Measurements from ENCODE around the gene OR11G2.
"Not testable (repeated sequence)": the region's sequence is repeated elsewhere in the genome, so short reads cannot be mapped to it uniquely, and the experiment has no call there.

The OR11G2 gene

DNA sequence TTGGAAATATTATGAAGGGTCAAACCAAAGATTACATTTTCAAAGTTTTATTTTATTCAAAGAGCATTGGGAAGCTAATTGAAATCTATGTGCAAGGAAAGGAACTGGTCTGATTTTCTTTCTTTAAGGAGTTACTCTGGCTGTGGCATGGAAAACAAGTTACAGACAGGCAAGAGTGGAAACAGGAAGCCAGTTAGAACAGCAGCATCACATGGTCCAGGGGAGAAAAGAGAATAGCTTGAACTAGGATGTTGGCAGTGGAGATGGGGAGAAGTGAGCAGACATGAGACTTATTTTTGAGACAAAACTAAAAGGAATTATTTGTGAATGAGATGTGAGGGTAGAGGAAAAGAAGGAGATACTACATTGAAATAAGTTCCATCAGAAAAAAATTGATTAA lies 3.4 kb downstream of the OR11G2 start:
- POLR2A ChIA-PET: no interaction called here
- DNase-seq (ENCODE audit: extremely low spot score): no peak

GRCh38 chr14:20195170-20195569 lies 4.5 kb downstream of the OR11G2 start:
- CTCF ChIA-PET; DNase-seq (ENCODE audit: extremely low spot score); POLR2A ChIA-PET: not testable (repeated sequence)

More for the DNA sequence above, 3.4 kb downstream of the OR11G2 start:
- TF ChIP-seq FOXM1 (IDR thresholded peaks at IDR 0.05; ENCODE audit: borderline replicate concordance) (no peak), ZNF384 (IDR thresholded peaks at IDR 0.05) (no peak), HDGF (IDR thresholded peaks at IDR 0.05; ENCODE audit: borderline replicate concordance) (no peak), FOXK2 (IDR thresholded peaks at IDR 0.05) (no peak), ELF4 (IDR thresholded peaks at IDR 0.05) (no peak), BHLHE40 (IDR thresholded peaks at IDR 0.05; ENCODE audit: borderline replicate concordance) (no peak), LEF1 (IDR thresholded peaks at IDR 0.05; ENCODE audit: borderline replicate concordance) (no peak), L3MBTL2 (conservative IDR thresholded peaks at IDR 0.05) (no peak), CTBP1 (IDR thresholded peaks at IDR 0.05; ENCODE audit: borderline replicate concordance) (no peak), FOXA1 (IDR thresholded peaks at IDR 0.05) (no peak)
- CTCF ChIA-PET: no interaction called here

DNA sequence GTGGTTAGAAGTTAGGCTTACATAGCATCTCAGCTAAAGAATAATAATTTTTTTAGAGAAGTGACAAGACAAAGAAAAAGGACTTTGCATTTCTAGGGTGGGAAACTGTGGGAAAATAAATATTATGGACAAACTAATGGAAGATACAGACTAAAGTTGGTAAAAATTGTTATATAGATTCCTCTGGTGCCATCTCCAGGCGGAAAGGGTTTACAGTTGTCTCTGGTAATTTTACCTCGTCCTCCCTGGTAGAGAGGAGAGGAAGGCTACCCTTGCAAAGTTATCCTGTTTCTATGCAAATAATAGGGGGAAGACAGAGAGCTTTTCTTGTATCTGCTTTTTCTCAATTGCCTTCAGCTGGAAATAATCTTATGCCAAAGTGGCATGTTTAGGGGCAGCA lies 5.2 kb downstream of the OR11G2 start:
- CTCF ChIA-PET: no interaction called here
- POLR2A ChIA-PET: no interaction called here
- TF ChIP-seq TARDBP (IDR thresholded peaks at IDR 0.05) (no peak), NFRKB (IDR thresholded peaks at IDR 0.05) (no peak), SP1 (IDR thresholded peaks at IDR 0.05) (no peak), ELF4 (IDR thresholded peaks at IDR 0.05) (no peak), FOXA1 (IDR thresholded peaks at IDR 0.05) (no peak), LEF1 (IDR thresholded peaks at IDR 0.05; ENCODE audit: borderline replicate concordance) (no peak)
- TF ChIP-seq, protein P1, sequence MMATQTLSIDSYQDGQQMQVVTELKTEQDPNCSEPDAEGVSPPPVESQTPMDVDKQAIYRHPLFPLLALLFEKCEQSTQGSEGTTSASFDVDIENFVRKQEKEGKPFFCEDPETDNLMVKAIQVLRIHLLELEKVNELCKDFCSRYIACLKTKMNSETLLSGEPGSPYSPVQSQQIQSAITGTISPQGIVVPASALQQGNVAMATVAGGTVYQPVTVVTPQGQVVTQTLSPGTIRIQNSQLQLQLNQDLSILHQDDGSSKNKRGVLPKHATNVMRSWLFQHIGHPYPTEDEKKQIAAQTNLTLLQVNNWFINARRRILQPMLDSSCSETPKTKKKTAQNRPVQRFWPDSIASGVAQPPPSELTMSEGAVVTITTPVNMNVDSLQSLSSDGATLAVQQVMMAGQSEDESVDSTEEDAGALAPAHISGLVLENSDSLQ (IDR thresholded peaks at IDR 0.05): no peak
- no peak for DNase-seq (ENCODE audit: extremely low spot score)

- TF ChIP-seq FOXA1 (IDR thresholded peaks at IDR 0.05): no peak
- TF ChIP-seq, protein P1 (IDR thresholded peaks at IDR 0.05): no peak
- POLR2A ChIA-PET: no interaction called here
- DNase-seq (ENCODE audit: extremely low spot score): no peak
- CTCF ChIA-PET: no interaction called here
Measured at GRCh38 chr14:20197459-20197858, 6.8 kb downstream of the OR11G2 start.

GRCh38 chr14:20198991-20199390 lies 8.3 kb downstream of the OR11G2 start:
- TF ChIP-seq LEF1 (IDR thresholded peaks at IDR 0.05; ENCODE audit: borderline replicate concordance) (no peak), NFRKB (IDR thresholded peaks at IDR 0.05) (no peak), SP1 (IDR thresholded peaks at IDR 0.05) (no peak), FOXA1 (IDR thresholded peaks at IDR 0.05) (no peak), ZNF384 (IDR thresholded peaks at IDR 0.05) (no peak), ELF4 (IDR thresholded peaks at IDR 0.05) (no peak), HDGF (IDR thresholded peaks at IDR 0.05; ENCODE audit: borderline replicate concordance) (no peak)
- POLR2A ChIA-PET: no interaction called here
- CTCF ChIA-PET: no interaction called here
- no peak for DNase-seq (ENCODE audit: extremely low spot score)

- DNase-seq (ENCODE audit: extremely low spot score): no peak
- ChIA-PET POLR2A (no interaction called here), CTCF (no interaction called here)
- TF ChIP-seq L3MBTL2 (conservative IDR thresholded peaks at IDR 0.05) (no peak), BHLHE40 (IDR thresholded peaks at IDR 0.05; ENCODE audit: borderline replicate concordance) (no peak), TARDBP (IDR thresholded peaks at IDR 0.05) (no peak), FOXM1 (IDR thresholded peaks at IDR 0.05; ENCODE audit: borderline replicate concordance) (no peak), SP1 (IDR thresholded peaks at IDR 0.05) (no peak), ELF4 (IDR thresholded peaks at IDR 0.05) (no peak), NFRKB (IDR thresholded peaks at IDR 0.05) (no peak), LEF1 (IDR thresholded peaks at IDR 0.05; ENCODE audit: borderline replicate concordance) (no peak), HDGF (IDR thresholded peaks at IDR 0.05; ENCODE audit: borderline replicate concordance) (no peak), CTBP1 (IDR thresholded peaks at IDR 0.05; ENCODE audit: borderline replicate concordance) (no peak), FOXK2 (IDR thresholded peaks at IDR 0.05) (no peak), FOXA1 (IDR thresholded peaks at IDR 0.05) (no peak), ZNF384 (IDR thresholded peaks at IDR 0.05) (no peak), ARNT (IDR thresholded peaks at IDR 0.05) (no peak), SUZ12 (IDR thresholded peaks at IDR 0.05) (no peak)
- TF ChIP-seq, protein P1 (IDR thresholded peaks at IDR 0.05): no peak
Measured at GRCh38 chr14:20204721-20205120, 14.0 kb downstream of the OR11G2 start.

- POLR2A ChIA-PET: no interaction called here
- TF ChIP-seq ZNF384 (IDR thresholded peaks at IDR 0.05) (no peak), FOXK2 (IDR thresholded peaks at IDR 0.05) (no peak), SUZ12 (IDR thresholded peaks at IDR 0.05) (no peak), L3MBTL2 (conservative IDR thresholded peaks at IDR 0.05) (no peak), FOXM1 (IDR thresholded peaks at IDR 0.05; ENCODE audit: borderline replicate concordance) (no peak), ELF4 (IDR thresholded peaks at IDR 0.05) (no peak), TARDBP (IDR thresholded peaks at IDR 0.05) (no peak), SP1 (IDR thresholded peaks at IDR 0.05) (no peak), LEF1 (IDR thresholded peaks at IDR 0.05; ENCODE audit: borderline replicate concordance) (no peak), CTBP1 (IDR thresholded peaks at IDR 0.05; ENCODE audit: borderline replicate concordance) (no peak), NFRKB (IDR thresholded peaks at IDR 0.05) (no peak), FOXA1 (IDR thresholded peaks at IDR 0.05) (no peak), ARNT (IDR thresholded peaks at IDR 0.05) (no peak), BHLHE40 (IDR thresholded peaks at IDR 0.05; ENCODE audit: borderline replicate concordance) (no peak), HDGF (IDR thresholded peaks at IDR 0.05; ENCODE audit: borderline replicate concordance) (no peak)
- TF ChIP-seq, protein P1 (IDR thresholded peaks at IDR 0.05): no peak
- CTCF ChIA-PET: no interaction called here
- no peak for DNase-seq (ENCODE audit: extremely low spot score)
Measured at GRCh38 chr14:20209595-20209994, 18.9 kb downstream of the OR11G2 start.

DNA sequence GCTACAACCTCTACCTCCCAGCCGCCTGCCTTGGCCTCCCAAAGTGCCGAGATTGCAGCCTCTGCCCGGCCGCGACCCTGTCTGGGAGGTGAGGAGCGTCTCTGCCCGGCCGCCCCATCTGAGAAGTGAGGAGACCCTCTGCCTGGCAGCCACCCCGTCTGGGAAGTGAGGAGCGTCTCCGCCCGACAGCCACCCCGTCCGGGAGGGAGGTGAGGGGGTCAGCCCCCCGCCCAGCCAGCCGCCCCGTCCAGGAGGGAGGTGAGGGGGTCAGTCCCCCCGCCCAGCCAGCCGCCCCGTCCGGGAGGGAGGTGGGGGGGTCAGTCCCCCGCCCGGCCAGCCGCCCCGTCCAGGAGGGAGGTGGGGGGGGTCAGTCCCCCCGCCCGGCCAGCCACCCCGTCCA lies 21.7 kb downstream of the OR11G2 start:
- POLR2A ChIA-PET; DNase-seq (ENCODE audit: extremely low spot score); CTCF ChIA-PET: not testable (repeated sequence)

All from HEK293T (cell line).